HuH-7.5 (cell line): Measurements from ENCODE around the gene RASL12.
"Not testable (repeated sequence)": the region's sequence is repeated elsewhere in the genome, so short reads cannot be mapped to it uniquely, and the experiment has no call there.

Source experiments
- DNase-seq: peaks from one replicate; pipeline ENCODE4 v3.0.0; 2011; ENCODE audit warnings: low spot score

The RASL12 gene

DNA sequence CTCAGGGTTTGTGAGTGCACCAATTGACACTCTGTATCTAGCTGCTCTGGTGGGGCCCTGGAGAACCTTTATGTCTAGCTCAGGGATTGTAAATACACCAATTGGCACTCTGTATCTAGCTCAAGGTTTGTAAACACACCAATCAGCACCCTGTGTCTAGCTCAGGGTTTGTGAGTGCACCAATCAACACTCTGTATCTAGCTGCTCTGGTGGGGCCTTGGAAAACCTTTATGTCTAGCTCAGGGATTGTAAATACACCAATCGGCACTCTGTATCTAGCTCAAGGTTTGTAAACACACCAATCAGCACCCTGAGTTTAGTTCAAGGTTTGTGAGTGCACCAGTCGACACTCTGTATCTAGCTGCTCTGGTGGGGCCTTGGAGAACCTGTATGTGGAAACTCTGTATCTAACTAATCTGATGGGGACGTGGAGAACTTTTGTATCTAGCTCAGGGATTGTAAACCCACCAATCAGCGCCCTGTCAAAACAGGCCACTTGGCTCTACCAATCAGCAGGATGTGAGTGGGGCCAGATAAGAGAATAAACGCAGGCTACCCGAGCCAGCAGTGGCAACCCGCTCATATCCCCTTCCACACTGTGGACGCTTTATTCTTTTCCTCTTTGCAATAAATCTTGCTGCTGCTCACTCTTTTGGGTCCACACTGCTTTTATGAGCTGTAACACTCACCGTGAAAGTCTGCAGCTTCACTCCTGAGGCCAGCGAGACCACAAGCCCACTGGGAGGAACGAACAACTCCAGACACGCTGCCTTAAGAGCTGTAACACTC, 8.0 kb upstream of the RASL12 start:
- not testable (repeated sequence) for DNase-seq

GRCh38 chr15:65074946-65075345, 7.2 kb upstream of the RASL12 start:
- not testable (repeated sequence) for DNase-seq

- DNase-seq = no peak
Observed at GRCh38 chr15:65072617-65073016, 4.8 kb upstream of the RASL12 start.

DNA sequence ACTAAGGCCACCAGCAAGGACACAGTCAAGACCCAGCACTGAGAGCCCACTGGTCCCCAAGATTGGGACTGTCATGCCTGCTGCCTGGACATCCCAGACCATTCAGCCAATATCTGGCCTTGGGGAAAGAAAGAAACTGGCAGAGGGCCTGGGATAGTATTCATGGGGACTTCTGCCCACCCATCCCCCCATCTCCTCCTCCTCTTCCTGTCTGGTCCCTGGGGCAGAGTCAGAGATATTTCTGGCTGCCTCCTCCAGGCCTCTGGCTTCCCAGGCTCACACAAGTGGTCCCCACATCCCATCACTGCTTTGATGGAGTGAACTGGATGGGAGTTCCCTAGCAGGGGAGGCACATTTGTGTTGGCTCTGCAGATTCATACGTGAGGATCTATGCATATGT, 4.2 kb upstream of the RASL12 start:
- DNase-seq = no peak

- no peak for DNase-seq
Observed at GRCh38 chr15:65071381-65071811, 3.6 kb upstream of the RASL12 start.

GRCh38 chr15:65069779-65070546, 2.2 kb upstream of the RASL12 start:
- no peak for DNase-seq

- DNase-seq = no peak
Observed at GRCh38 chr15:65069179-65069578, 1.4 kb upstream of the RASL12 start.

DNA sequence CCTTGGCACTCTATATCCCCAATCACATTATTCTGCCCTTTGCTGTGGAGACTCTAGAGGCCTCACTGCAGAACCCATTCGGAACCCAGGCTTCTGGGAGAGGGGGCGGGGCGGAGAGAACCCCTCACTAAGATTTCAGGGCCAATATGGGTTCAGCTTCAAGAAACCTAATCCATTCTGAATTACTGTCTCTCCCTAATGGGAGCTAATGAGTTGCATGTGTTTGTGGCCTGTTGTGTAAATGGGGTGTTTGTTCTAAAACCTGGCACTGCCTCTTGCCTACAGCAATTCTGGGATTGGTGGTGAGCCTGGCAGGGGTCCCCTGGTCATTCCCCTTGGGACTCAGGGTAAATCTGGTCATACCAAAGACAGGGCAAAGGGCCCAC, 605 bp upstream of the RASL12 start:
- DNase-seq = no peak

- DNase-seq = no peak
Observed at GRCh38 chr15:65067317-65067644, 510 bp downstream of the RASL12 start.

DNA sequence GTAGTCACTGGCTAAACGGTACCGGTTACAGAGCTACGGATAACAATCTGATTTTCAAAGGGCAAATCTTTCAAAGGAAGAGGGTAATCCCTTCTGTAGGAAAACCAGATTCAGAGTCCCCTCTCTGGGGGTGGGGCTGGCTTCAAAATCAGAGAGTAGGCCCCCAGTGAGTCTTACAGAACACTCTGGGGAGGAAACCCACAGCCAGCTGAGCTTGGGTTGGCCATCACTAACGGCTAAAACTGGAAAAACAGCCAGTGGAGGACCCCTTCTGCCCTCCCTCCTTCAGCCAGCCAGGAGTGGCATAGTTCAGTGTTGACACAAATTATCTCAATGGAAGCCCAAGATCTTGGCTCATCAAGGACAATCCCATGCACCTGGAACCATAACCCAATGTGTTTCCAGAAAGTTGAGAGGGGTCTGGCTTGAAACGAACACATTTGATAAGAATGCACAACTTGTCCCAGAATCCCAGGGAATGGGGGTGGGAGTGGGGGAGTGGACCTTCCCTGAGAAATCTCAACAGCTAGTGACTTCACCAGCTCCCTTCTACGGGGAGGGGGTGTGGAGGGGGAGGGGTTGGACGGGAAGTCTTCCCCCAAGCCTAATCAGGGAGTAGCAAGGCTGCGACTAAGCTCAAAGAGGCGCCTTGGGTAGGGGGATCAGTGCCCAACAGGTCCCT, 1.0 kb downstream of the RASL12 start:
- no peak for DNase-seq

GRCh38 chr15:65066001-65066634, 1.7 kb downstream of the RASL12 start:
- no peak for DNase-seq

GRCh38 chr15:65062726-65063125, 5.1 kb downstream of the RASL12 start:
- DNase-seq = no peak

DNA sequence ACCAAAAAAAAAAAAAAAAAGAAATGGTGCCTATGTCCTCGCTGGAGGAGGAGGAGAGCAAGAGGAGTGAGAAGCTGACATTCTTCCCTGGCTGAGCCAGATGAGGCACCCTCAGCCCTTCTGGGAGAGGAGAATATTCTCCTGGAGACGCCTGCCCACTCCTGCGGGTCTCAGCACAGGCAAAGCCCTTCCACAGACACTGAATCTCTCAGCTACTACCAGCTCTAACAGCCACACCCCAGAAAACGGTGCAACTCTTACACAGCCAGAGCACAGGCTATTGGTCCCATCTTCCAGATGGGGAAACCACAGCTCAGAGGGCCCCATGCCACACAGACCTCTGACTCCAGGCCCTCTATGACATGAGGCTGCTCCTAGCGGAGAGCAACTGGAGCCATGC, 5.7 kb downstream of the RASL12 start:
- no peak for DNase-seq

DNA sequence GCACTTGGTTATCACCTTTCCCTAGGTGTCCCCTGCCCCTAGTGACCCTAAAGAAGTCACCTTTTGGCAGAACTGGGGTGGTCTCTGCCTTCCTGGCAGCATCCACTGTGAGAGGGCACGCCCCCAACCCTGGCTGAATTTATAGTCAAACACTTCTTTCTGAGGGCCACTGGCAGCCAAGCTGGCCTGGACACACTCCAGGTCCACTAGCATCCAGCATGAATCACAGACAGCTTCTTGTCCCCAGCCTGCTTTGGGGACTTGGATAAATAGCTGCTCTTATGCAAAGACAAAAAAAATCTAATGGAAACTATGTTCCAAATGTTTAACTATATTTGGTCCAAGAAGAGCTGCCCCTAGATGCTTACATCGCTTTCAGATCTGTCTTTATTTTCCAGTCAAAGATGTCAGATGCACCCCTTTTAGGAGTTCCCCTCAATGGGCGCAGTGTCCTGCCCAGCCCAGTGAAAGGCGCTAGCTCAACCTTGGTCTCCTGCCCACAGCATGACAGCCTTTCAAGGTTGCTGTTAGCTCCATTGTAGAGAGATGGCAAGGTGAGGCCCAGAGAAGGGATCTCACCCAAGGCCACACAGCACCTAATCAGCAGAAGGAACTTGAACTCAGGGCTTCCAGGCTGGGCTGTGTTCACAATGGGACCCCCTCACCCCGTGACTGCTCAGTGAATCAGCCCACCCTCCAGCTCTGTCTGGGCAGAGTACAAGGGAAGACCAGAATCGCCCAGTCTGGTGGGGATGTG, 7.0 kb downstream of the RASL12 start:
- DNase-seq = no peak

DNA sequence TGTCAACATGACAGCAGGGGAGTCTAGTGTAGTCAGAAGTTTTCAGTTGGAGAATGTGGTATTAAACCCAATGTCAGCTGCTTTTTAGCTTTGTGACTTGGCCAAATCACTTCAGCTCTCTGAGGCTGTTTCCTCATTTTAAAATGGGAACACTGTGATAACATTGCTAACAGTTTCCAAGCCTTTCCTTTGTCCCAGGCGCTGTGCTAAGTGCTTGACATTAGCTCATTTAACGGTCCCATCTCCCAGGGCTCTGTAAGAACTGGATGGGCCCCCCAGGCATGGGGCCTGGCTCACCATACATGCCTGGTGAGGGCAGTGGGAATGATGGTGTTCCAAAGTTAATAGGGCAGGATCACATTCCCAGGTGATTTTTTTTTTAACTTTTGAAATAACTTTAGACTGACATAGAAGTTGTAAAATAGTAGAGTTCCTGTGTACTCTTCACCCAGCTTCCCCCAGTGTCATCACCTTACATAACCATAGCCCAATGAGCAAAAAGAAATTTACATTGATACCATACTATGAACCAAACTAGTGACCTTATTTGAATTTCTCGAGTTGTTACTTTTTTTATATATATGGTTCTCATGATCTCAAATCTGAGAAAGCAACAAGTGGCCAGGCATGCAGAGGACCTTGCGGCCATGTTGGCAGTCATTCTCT, 7.7 kb downstream of the RASL12 start:
- no peak for DNase-seq

DNA sequence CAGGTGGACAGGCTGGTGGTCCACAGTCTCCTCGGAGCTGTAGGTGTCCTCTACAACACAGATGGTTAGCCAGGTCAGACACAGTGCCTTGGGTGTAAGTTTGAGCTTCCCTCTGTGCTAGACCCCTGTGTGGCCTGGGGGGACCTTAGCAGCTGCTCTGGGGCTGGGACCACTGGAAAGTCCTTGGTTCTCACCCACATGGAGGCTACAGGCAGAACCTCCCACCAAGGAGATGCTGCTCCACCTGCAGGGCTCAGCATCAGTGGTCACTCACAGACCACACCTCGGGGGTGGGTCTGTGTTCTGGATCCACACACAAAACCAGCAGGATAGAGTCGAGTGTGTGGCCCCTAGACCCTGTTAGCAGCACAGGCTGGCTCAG, 8.4 kb downstream of the RASL12 start:
- no peak for DNase-seq

DNA sequence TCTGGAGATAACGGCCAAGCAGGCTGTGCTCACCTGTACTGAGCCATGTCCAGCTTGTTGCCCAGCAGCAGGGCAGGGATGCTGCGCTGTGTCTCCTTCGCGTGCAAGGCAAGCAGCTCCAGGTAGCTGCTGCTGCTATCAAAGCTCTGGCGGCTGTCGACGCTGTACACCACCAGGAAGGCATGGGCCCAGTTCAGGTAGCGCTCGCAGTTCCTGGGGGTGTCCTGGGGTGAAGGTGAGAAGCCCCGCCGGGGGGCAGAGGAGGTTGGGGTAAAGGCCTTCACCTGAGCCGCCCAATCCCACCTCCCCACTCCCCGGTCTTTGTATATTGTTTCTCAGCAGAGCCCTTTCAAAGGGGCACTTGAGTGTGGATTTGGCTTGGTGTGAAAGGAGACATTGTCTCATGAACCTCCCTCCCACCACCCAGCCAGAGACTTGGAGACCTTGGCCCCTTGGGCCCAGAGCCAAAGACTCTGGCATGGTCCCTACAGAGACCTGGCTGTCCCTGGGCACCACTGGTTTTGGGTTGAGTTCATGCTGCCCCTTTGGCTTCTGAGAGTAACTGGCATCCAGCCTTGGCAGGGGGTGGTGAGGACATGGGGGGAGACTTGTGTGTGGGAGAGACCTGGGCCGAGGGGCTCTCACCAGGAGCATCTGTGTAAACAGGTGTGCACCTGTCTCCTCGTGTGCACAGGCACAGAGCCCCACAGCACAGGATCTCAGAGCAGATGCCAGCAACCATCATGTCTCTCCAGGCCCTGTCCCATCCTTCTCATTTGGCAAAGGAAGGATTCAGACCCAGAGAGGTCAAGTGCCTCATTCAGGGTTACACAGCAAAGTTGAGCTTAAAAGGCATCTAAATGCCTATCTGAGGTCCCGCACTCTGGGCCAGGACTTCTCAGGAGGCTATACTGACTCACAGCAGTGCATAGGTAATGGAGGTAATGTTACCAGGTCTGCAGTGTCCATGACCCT, 9.1 kb downstream of the RASL12 start:
- DNase-seq = no peak

GRCh38 chr15:65057549-65057940, 10.2 kb downstream of the RASL12 start:
- no peak for DNase-seq

DNA sequence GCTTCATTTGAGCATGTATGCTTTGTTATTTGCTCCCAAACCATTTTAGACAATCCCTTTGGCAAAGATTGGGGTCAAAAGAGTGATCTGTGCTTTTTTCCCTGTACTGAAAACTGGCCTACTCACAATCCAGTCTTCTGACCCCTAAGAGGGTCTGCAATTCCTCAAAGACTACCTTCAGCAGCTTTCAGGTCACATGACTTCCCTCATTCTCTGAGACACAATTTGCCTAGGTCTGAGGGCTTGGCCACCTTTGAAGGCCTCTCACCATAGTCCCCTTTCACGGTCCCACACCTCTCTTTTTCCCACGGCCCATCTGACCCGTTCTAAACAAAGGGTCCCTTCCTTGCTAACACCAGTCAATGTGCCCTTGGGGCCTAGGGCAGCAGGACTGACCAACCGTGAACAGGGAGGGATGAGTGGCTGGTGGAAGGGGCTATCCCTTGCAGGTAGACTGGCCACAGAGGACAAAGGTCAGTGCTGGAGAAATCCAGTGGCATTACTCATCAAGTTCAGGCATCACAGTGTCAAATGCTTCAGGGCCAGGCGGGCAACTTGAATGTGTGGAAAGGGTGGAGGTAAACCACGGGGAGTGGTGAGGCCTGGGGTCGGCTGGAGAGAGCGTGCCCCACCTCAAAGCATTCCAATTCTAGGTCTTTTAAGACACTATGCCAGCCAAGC, 10.8 kb downstream of the RASL12 start:
- peak; percentile 93 for DNase-seq

GRCh38 chr15:65056106-65056505, 11.7 kb downstream of the RASL12 start:
- no peak for DNase-seq
